T-helper 9 cell (primary cell): Measurements from ENCODE around the gene ARHGAP18.

Experiments
- DNase-seq: peaks from one replicate; pipeline ENCODE4 v3.0.0-alpha.2; 2020

ARHGAP18 gene

GRCh38 chr6:129638055-129638684 lies 71.8 kb downstream of the ARHGAP18 start:
- no peak for DNase-seq

GRCh38 chr6:129637340-129638054 lies 72.5 kb downstream of the ARHGAP18 start:
- no peak for DNase-seq

- no peak for DNase-seq
These were observed 74.4 kb downstream of the ARHGAP18 start for GRCh38 chr6:129635396-129636130.

DNA sequence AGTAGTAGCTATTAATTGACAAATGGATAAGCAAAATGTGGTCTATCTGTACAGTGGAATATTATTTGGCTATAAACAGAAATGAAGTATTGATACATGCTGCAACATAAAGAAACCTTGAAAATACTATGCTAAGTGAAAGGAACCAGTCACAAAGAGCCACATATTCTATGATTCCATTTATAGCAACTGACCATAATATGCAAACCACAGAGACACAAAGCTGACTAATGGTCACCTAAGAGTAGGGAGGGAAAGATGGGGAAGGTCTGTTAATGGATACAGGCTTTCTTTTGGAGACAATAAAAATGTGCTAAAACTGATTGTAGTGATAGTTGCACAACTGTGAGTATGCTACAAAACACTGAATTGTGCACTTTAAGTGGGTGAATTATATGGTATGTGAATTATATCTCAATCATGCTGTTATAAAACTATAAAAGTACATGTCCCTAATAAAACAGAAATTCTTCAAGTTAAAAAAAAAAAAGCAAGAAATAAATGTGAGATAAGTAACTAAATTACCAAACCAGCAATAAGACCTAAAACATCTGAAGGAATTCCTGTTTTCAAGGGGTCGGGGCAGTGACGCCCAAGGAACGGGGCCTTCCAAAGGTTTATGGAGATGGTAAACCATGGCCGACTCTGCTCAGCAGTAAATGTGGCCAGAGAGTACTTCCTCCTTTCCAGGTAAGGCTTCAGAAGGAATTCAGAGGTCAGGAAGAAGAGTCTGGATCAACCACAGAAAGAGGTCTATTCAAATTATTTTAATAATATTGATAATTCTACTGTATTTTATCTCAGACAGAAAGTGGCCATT lies 75.4 kb downstream of the ARHGAP18 start:
- DNase-seq, result no peak

- DNase-seq, result no peak
These were observed 76.4 kb downstream of the ARHGAP18 start for GRCh38 chr6:129633529-129633928.

DNA sequence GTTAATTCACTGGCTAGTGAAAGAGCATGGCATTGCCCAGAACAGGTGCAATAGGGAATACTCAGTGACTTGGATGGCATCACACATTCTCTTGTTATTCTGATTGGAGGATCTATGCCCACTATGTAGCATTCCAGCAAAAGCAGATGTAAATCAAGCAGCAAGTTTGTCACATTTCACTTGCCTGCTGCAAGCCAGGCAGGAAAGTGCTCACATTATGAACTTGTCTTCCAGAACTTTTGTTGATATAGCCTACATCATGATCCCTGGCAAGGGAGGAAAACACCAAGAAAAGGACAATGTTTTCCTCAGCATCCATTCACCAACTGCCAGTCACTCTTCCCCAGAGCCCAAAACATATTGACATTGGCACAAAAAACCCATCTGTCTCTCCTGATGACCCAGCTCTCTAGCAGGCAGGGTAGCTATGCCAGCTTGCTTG lies 77.8 kb downstream of the ARHGAP18 start:
- no peak for DNase-seq

- DNase-seq, result no peak
These were observed 78.9 kb downstream of the ARHGAP18 start for GRCh38 chr6:129631070-129631469.

- DNase-seq, result no peak
These were observed 79.4 kb downstream of the ARHGAP18 start for GRCh38 chr6:129630596-129630995.

DNA sequence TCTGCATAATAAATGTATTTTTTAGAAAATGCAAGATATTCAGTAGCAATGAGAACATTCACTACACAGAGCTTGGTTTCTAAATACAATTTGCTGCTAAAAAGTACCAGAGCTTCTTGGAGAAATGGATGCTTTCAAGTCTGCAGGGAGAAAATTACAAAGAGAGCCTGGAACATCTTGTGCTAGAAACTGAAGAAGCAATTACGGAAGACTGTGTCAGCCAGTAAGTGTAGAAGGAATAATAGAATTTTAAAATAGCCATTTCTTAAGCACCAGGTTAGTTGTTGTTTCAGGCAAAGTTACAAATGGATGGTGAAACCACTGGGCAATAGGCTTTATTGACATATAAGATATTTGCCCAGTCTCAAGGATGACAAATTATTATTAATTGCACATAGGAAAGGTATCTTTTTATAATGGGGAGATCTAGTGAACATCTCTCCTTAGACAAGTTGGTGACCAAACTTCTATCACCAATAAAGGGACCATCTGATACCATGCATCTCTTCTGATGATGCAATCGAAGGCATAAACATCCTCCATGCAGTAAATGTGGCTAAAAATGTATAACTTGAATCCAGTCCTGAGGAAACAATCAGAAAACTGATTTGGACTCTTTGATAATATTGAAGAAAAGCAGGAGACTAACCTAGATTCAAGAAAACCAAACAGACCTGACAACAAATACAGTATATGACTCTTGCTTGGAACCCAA lies 81.7 kb downstream of the ARHGAP18 start:
- no peak for DNase-seq

DNA sequence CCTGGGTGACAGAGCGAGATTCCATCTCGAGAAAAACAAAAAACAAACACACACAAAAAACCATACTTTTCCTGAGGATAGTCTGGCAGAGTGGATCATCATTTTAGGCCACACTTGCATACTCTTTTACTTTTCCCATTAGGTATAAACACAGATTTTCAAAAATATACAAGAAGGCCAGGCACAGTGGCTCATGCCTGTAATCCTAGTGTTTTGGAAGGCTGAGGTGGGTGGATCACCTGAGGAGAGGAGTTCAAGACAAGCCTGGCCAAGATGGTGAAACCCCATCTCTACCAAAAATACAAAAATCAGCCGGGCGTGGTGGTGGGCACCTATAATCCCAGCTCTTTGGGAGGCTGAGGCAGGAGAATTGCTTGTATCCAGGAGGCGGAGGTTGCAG lies 85.5 kb downstream of the ARHGAP18 start:
- DNase-seq, result no peak

- DNase-seq, result no peak
These were observed 86.8 kb downstream of the ARHGAP18 start for GRCh38 chr6:129623008-129623732.

DNA sequence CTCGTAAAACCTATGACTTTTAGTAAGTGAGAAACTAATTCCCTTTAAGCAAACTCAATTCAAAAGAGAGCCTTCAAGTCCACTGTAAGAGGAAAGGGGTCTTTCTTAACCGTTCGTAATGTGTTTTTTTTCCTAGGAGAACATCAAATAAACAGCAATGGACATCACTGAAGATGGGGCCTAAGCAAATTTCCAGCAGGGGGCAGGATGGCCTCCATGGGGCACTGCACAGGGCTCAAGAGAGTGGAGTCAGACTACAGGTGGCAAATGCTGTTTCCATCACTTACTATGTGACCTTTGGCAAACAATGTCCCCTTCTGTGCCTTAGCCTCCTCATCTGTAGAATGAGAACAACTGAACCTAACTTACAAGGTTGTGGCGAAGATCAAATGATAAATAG lies 88.7 kb downstream of the ARHGAP18 start:
- peak; percentile 15 for DNase-seq

DNA sequence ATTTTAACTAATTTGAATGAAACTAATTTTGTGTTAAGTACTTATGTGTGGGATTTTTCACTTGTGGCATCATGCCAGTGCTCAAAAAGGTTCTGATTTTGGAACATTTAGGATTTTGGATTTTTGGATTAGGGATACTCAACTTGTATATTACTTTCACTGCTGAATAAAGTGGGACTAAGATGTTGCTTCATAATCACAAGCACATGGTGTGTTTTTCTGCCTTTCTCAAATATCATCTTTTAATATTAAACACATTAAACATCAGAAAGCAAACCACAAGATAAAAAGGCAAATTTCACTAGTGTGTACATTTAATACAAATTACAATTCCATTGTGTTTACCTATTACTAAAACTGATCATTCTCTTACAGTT lies 89.8 kb downstream of the ARHGAP18 start:
- DNase-seq, result no peak

DNA sequence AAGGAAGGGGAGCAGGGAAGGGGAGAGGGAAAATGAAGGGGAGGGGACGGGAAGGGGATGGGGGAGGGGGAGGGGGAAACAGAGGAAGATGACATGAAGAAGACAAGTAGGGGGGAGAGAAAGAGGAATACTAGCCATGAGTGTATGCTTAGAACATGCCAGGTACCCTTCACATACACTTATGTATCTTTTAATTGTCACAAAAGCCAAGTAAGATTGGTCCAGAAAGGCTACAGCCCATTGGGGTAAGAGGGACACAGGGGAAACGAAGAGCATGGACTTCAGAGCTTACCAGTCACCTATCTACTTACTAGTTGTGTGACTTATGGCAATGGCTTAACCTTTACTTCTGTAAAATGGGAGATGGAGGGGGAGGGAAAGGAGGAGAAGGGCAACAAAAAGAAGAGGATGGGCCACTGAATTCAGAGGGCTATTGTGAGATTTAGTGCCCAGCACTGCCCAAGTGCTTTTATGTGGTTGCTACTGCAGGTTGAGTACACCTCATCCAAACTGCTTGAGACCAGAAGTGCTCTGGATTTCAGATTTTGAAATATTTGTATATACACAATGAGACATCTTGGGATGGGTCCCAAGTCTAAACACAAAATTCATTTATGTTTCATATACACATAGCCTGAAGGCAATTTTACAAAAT lies 90.3 kb downstream of the ARHGAP18 start:
- no peak for DNase-seq

GRCh38 chr6:129617986-129618385 lies 92.0 kb downstream of the ARHGAP18 start:
- no peak for DNase-seq

DNA sequence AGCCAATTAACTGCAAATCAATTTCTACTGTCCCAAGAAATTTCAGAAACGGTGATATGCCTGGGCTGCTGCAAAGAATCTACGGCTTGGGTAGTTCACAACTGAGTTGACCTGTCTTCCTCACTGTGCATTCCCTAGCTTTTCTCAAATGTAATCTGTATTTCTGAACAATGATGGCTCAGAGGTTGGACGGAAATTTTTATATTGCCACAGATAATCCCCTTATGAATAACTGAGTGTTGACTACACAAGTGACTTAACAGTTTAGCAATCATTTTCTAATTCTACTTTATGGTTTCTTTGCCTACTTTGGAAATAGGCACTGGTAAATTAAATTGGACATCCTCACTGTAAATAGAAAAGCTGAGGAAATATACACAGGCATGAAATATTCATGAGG lies 94.5 kb downstream of the ARHGAP18 start:
- no peak for DNase-seq

DNA sequence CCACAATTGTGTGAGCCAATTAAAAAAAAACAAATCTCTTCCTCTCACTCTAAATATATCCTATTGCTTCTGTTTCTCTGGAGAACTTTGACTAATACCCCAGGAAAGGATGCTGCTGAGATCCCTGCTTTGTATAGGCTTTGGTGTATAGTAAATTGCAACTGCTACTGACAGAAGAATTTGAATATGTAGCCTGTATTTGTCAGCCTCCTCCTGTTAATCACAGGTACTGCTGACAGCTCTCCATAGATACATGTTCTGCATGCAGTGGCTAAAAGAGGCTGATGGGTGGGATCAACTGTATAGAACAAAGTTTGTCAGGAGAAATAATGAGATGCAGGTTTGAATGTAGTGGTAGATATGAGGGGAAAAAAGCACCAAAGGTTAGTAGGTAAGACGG lies 95.0 kb downstream of the ARHGAP18 start:
- DNase-seq, result no peak

- no peak for DNase-seq
These were observed 95.5 kb downstream of the ARHGAP18 start for GRCh38 chr6:129614464-129614863.

DNA sequence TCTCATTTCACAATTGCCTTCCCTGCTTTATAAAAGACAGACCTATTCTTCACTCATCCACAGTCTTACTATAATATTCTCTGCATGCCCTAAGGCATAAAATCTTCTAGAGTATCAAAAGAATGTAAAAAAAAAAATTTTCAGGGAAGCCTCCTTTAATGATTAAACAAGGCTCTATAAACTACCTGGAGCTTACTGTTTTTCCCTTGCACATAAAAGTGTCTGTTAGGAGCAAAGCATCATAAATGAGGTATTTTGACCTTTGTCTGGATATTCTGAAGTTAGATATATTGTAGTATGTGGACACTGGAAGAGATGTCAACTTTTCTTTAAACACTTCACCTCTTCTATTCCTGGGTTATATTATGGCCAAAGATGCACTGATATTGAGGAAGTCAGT lies 97.5 kb downstream of the ARHGAP18 start:
- DNase-seq, result no peak

DNA sequence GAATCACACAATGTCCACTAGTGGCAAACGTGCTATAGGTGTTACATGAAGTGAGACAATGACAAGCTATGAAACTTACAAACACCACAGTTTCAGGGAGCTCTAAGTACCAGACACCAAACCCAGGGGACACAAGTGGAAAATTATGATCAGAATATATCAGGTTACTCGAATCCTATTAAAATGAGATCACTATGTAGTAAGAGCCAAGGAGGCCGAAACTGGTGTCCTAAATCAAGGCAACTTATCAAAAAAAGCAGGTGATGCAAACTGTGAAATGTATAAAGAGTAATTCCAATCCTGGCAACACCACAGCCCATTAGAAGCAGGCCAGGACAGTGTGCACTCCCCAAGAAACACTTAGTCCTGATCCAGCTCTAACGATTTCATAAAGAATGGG lies 100.3 kb downstream of the ARHGAP18 start:
- DNase-seq, result no peak

GRCh38 chr6:129608886-129609537 lies 101.0 kb downstream of the ARHGAP18 start:
- DNase-seq, result no peak
